GM13976 (cell line): Measurements from ENCODE around the gene TNFRSF19.

Experiments
- DNase-seq: peaks from one replicate; pipeline ENCODE4 v3.0.0; 2012; ENCODE audit warnings: low spot score
- CTCF ChIP-seq: IDR thresholded peaks from 2 replicates; pipeline ENCODE4 v1.5.1; 2012; ENCODE audit warnings: borderline replicate concordance, mild to moderate bottlenecking; ENCODE audit not compliant: insufficient read depth; ENCODE audit errors: extremely low read depth, missing control alignments, control extremely low read depth
- in situ Hi-C: fragments of 300-500 bp; cut with MboI; formaldehyde crosslinking; loops from one replicate; pipeline ENCODE4 v1.12.0; 2022; ENCODE audit warnings: low sequenced_read_pairs, mixed read lengths, inconsistent platforms; ENCODE audit not compliant: unreplicated experiment

The TNFRSF19 gene

GRCh38 chr13:23724196-23724970, 154.2 kb downstream of the TNFRSF19 start:
- DNase-seq, result no peak
- TF ChIP-seq CTCF, result no peak
- in situ Hi-C loops, result no loop called here
